Nephron progenitor cell (in vitro differentiated cells): ENCODE data around the gene KCNT1.

ENCODE experiments used
- DNase-seq: peaks from one replicate; pipeline ENCODE4 v3.0.0; 2021
- H3K27ac Mint-ChIP-seq: 2 replicates; pipeline ENCODE4 v1.8.0; 2021; ENCODE audit warnings: mild to moderate bottlenecking, moderate library complexity, mixed read lengths
- H3K27me3 Mint-ChIP-seq: 2 replicates; pipeline ENCODE4 v1.8.0; 2021; ENCODE audit warnings: mild to moderate bottlenecking, low read depth, mixed read lengths; ENCODE audit not compliant: poor library complexity
- H3K36me3 Mint-ChIP-seq: 2 replicates; pipeline ENCODE4 v1.8.0; 2021; ENCODE audit warnings: low read depth, mixed read lengths
- H3K4me1 Mint-ChIP-seq: 2 replicates; pipeline ENCODE4 v1.8.0; 2021; ENCODE audit warnings: mixed read lengths
- H3K4me3 Mint-ChIP-seq: 2 replicates; pipeline ENCODE4 v1.8.0; 2021; ENCODE audit warnings: mild to moderate bottlenecking, moderate library complexity, mixed read lengths
- H3K9me3 Mint-ChIP-seq: 2 replicates; pipeline ENCODE4 v1.8.0; 2021; ENCODE audit warnings: mild to moderate bottlenecking, moderate library complexity, mixed read lengths
- TF ChIP-seq, protein P1 (sequence below): fragments of 200-600 bp; sonication (generic); IDR thresholded peaks from 2 replicates; pipeline ENCODE4 v1.5.0; 2021; ENCODE audit warnings: antibody characterized with exemption

Gene KCNT1

DNA sequence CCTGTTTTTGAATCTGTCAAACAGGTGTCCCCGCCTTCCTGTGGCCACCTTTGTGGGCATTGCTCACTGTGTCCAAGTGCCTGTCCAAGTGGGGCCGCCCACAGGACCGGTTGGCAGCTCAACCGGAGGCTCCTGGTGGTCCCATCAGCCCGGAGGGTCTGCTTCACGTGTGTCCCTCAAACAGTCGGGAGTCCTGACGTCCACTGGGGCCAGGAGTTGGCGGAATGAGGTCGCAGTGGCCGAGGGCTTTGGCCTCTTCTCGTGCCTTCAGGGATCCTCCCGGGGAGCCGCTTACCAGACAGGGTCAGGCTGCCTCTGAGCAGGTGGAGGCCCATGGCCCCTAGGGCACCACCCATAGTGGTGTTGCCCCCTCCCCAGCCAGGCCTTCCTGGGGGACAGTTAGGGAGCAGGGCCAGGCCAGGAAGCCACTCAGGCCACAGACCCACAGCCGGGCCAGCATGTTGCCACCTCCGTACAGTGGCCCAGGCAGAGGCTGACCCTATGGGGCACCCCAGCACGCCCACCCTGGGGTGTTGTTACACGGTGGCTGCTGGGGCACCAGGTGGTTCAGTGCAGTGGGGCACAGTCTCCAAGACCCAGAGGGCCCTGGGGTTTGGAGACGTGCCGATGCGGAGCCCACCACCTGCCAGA, 69.5 kb downstream of the KCNT1 start:
- DNase-seq: no peak
- Mint-ChIP-seq H3K27ac (no peak overlapping the region), H3K36me3 (no peaks in the 10 kb centered on the region), H3K4me1 (peaks cover 13% of the 10 kb centered on the region), H3K4me3 (no peak overlapping the region), H3K27me3 (peaks cover 13% of the 10 kb centered on the region), H3K9me3 (peaks cover 4% of the 10 kb centered on the region)
- TF ChIP-seq, protein P1, sequence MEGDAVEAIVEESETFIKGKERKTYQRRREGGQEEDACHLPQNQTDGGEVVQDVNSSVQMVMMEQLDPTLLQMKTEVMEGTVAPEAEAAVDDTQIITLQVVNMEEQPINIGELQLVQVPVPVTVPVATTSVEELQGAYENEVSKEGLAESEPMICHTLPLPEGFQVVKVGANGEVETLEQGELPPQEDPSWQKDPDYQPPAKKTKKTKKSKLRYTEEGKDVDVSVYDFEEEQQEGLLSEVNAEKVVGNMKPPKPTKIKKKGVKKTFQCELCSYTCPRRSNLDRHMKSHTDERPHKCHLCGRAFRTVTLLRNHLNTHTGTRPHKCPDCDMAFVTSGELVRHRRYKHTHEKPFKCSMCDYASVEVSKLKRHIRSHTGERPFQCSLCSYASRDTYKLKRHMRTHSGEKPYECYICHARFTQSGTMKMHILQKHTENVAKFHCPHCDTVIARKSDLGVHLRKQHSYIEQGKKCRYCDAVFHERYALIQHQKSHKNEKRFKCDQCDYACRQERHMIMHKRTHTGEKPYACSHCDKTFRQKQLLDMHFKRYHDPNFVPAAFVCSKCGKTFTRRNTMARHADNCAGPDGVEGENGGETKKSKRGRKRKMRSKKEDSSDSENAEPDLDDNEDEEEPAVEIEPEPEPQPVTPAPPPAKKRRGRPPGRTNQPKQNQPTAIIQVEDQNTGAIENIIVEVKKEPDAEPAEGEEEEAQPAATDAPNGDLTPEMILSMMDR: no peak

DNA sequence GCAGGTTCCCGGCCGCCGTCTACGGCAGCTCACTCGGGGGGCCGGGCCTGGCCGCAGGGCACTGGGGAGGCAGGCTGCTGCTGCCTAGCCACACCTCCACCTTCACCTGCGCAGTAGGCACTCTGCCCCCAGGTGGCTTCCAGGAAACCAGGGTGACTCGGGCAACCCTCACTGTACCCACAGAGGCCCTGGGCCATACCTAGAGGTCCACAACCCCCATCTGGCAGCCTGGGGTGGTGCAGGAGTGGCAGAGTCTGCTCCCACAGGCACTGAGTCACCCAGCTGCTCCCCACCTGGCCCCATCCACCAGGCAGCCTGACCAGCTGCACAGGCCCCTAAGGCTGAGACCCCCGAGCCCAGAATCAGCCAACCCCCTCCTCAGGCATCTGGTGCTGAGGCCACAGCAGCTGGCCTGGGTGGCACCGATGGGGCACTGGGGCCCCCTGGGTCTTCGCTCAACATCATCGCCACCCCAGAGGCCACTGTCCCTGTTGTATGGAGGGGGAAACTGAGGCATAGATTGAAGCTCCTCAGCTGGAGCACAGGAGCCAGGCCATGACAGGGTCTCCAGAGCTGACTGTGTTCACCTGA, 70.2 kb downstream of the KCNT1 start:
- H3K4me1 Mint-ChIP-seq: peaks cover 13% of the 10 kb centered on the region
- TF ChIP-seq, protein P1: no peak
- H3K9me3 Mint-ChIP-seq: no peaks in the 10 kb centered on the region
- no peak overlapping the region for H3K4me3 Mint-ChIP-seq
- no peak for DNase-seq
- peaks cover 13% of the 10 kb centered on the region for H3K27me3 Mint-ChIP-seq
- H3K36me3 Mint-ChIP-seq: no peaks in the 10 kb centered on the region
- H3K27ac Mint-ChIP-seq: no peak overlapping the region

DNA sequence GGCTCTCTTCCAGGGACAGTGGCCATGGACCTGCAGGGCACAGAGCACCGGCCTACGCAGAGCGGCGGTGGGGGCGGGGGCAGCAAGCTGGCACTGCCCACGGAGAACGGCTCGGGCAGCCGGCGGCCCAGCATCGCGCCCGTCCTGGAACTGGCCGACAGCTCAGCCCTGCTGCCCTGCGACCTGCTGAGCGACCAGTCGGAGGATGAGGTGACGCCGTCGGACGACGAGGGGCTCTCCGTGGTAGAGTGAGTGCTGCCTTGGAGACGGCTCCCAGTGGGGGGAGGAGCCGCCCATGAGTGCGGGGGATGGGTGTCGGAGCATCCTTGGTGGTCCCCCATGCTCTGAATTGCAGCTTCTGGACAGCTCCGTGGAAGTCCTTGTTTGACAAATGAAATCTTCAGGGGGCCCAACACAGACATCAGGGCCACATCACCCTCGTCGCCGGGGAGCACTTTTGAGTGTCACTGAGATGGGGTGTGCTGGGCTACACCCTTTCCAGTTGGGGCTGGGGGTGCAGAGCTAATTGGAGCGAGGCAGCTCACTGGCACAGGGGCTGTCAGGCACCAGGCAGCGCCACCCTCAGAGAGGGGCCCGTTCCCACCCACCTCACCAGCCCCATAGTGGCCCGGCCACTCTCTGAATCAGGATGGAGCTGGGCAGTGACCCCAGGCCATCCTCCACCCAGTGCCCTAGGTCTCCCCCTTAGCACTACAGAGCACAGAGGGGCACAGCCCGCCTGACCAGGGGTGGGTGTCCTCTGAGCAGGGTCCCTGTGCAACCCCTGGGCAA, 70.9 kb downstream of the KCNT1 start:
- Mint-ChIP-seq H3K36me3 (no peaks in the 10 kb centered on the region), H3K4me3 (no peak overlapping the region), H3K4me1 (peaks cover 13% of the 10 kb centered on the region), H3K27me3 (peaks cover 13% of the 10 kb centered on the region), H3K27ac (no peak overlapping the region), H3K9me3 (no peaks in the 10 kb centered on the region)
- TF ChIP-seq, protein P1: no peak
- peak; percentile 45 for DNase-seq

DNA sequence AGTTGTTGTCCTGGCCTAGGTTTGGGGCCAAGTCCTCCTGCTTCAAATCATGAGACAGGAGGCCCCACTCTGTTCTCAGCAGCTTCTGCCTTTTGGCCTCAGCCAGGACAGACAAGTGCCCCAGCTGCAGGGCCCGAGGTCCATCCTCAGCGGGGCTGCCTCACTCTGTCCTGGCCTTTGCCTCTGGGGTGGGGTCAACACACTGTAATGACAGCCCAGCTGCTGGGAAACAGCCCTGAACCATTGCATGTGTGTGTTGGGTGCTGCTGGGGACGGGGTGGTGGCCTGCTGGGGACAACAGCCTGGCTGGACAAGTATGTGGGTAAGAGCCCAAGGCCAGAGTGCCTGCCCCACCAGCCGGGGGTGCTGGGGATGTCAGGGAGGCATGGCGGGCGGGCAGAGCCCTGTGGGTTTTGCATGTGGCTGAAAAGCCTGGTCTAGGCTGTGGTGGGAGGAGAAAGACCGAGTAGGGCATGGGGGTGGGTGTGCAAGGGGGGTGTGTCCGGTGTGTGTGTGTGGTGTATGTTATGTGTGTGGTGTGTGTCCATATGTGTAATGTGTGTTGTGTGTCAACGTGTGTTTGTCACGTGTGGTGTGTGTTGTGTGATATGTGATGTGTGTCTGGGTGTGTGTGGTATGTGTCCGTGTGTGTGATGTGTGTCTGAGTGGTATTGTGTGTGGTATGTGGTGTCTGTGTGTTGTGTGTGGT, 71.7 kb downstream of the KCNT1 start:
- no peak for DNase-seq
- Mint-ChIP-seq H3K9me3 (no peaks in the 10 kb centered on the region), H3K27me3 (peaks cover 13% of the 10 kb centered on the region), H3K4me3 (no peak overlapping the region), H3K36me3 (no peaks in the 10 kb centered on the region), H3K4me1 (peaks cover 13% of the 10 kb centered on the region), H3K27ac (no peak overlapping the region)
- TF ChIP-seq, protein P1: no peak

DNA sequence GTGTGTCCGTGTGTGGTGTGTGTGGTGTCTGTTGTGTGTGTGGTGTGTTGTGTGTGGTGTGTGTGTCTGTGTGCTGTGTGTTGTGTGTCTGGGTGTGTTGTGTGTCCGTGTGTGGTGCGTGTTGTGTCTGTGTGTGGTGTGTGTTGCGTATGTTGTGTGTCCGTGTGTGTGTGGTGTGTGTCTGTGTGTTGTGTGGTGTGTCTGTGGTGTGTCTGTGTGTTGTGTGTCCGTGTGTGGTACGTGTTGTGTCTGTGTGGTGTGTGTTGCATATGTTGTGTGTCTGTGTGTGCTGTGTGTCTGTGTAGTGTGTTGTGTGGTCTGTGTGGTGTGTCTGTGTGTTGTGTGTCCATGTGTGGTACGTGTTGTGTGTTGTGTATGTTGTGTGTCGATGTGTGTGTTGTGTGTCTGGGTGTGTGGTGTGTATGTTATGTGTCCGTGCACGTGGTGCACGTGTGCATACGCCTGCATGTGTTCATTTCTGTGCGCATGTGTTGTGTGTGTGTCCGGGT, 72.3 kb downstream of the KCNT1 start:
- Mint-ChIP-seq H3K4me3 (no peak overlapping the region), H3K4me1 (peaks cover 13% of the 10 kb centered on the region), H3K9me3 (no peaks in the 10 kb centered on the region), H3K27ac (no peak overlapping the region), H3K27me3 (peaks cover 7% of the 10 kb centered on the region), H3K36me3 (no peaks in the 10 kb centered on the region)
- TF ChIP-seq, protein P1: no peak
- DNase-seq: no peak
